Activated T-cell treated with anti-CD3 and anti-CD28 coated beads, Interleukin-2, amount 50 U/mL, for 48 hours (primary cell): Measurements from ENCODE around the gene ABHD2.
"Not testable (repeated sequence)": the region's sequence is repeated elsewhere in the genome, so short reads cannot be mapped to it uniquely, and the experiment has no call there.

ENCODE experiments used
- DNase-seq, 2 experiments: peaks; one replicate each; pipeline ENCODE4 v3.0.0-alpha.2; 2020

The ABHD2 gene

GRCh38 chr15:89243046-89243690 is 154.9 kb downstream of the ABHD2 start:
- no peak for DNase-seq

- peak; percentile 98 to 99 for DNase-seq
Measured at GRCh38 chr15:89243691-89244573, 155.7 kb downstream of the ABHD2 start, which contains the start of gene FANCI. TSS of gene FANCI (plus strand) at chr15:89243979. CDS start at chr15:89247648, 3,669 bp downstream.

GRCh38 chr15:89244574-89244903 is 156.3 kb downstream of the ABHD2 start:
- DNase-seq: no peak

- DNase-seq: no peak
Measured at GRCh38 chr15:89247446-89247845, 159.2 kb downstream of the ABHD2 start.

- no peak for DNase-seq
Measured at GRCh38 chr15:89248584-89248983, 160.3 kb downstream of the ABHD2 start.

- not testable (repeated sequence) for DNase-seq
Measured at GRCh38 chr15:89250142-89250541, 161.9 kb downstream of the ABHD2 start.
